ENCODE results near the gene ANAPC15. TPM values are rescaled to one million over a fixed set of nuclear protein-coding genes. Genes with fewer than 3 reads are reported as not detected.

The ANAPC15 gene
- polyA plus RNA-seq, 3 donors: 92.6 to 112 (median 94.8) TPM

GRCh38 chr11:72070491-72070890 is 42.0 kb downstream of the ANAPC15 start:
- peaks cover 91% of the 10 kb centered on the region for H3K79me2 ChIP-seq (ENCODE audit: insufficient read depth, low read length)
- peaks cover 66% of the 10 kb centered on the region for H3K4me1 Mint-ChIP-seq
- H3K4me2 ChIP-seq (replicated peaks; ENCODE audit: extremely low read depth, low read length, poor library complexity, severe bottlenecking): peak overlapping the region; percentile 79

GRCh38 chr11:72069787-72070251 is 42.7 kb downstream of the ANAPC15 start:
- Mint-ChIP-seq H3K36me3 (peaks cover 13 to 22% of the 10 kb centered on the region in 2 donors), H3K27me3 (ENCODE audit: low read depth in 3 of 3) (no peaks in the 10 kb centered on the region), H3K27ac (peak overlapping the region; percentile 97 to 99 (median 99)), H3K4me3 (peak overlapping the region; percentile 56 to 92), H3K9me3 (no peaks in the 10 kb centered on the region), H3K4me1 (peaks cover 60% of the 10 kb centered on the region)
- H3K4me3 ChIP-seq (replicated peaks in 1 of 3; ENCODE audit: low read depth in 2 of 3, low read length in 3 of 3): peak overlapping the region; percentile 0 to 61 (median 40)
- intact Hi-C loops (cut with micrococcal nuclease): loop anchor here in 1 of 2 donors (2.0 to 5.0 kb wide), 2 partner anchors 21 to 38 kb away; no protein-coding TSS in a partner anchor
- H4K20me1 ChIP-seq (ENCODE audit: insufficient read depth, low read length): no peaks in the 10 kb centered on the region
- H3K4me1 ChIP-seq (ENCODE audit: control insufficient read depth in 1 of 2, insufficient read depth in 2 of 2, low read length in 2 of 2): peaks cover 50 to 64% of the 10 kb centered on the region in 2 donors
- H3K27ac ChIP-seq (ENCODE audit: low read depth in 1 of 2, low read length in 2 of 2): peak overlapping the region; percentile 88 to 96
- peaks cover 91% of the 10 kb centered on the region for H3K79me2 ChIP-seq (ENCODE audit: insufficient read depth, low read length)
- peak; percentile 92 to 97 (median 96) for DNase-seq
- no peaks in the 10 kb centered on the region for H3K9me3 ChIP-seq (replicated peaks in 1 of 2; ENCODE audit: control insufficient read depth in 1 of 2, insufficient read depth in 1 of 2, low read length in 2 of 2)
- no peak for TF ChIP-seq CTCF (IDR thresholded peaks at IDR 0.05)
- no peaks in the 10 kb centered on the region for H3K27me3 ChIP-seq (ENCODE audit: control insufficient read depth in 2 of 2, insufficient read depth in 2 of 2, low read length in 2 of 2)
- H3K4me2 ChIP-seq (replicated peaks; ENCODE audit: extremely low read depth, low read length, poor library complexity, severe bottlenecking): peak overlapping the region; percentile 79
- peaks cover 5 to 22% of the 10 kb centered on the region in 2 donors for H3K36me3 ChIP-seq (replicated peaks in 1 of 2; ENCODE audit: control insufficient read depth in 1 of 2, insufficient read depth in 2 of 2, low read length in 2 of 2)
- WGBS (ENCODE audit: insufficient coverage): 0% methylated on average over 2 of the region's 2 CpGs
- peak overlapping the region; percentile 65 for H2AFZ ChIP-seq (ENCODE audit: insufficient read depth, low read depth, low read length, poor library complexity, severe bottlenecking)
- H3K9ac ChIP-seq (ENCODE audit: insufficient read depth, low read length, poor library complexity, severe bottlenecking): peak overlapping the region; percentile 66

More at GRCh38 chr11:72070491-72070890, 42.0 kb downstream of the ANAPC15 start:
- TF ChIP-seq CTCF (IDR thresholded peaks at IDR 0.05): no peak
- no peaks in the 10 kb centered on the region for H3K27me3 ChIP-seq (ENCODE audit: control insufficient read depth in 2 of 2, insufficient read depth in 2 of 2, low read length in 2 of 2)
- peaks cover 5 to 20% of the 10 kb centered on the region in 2 donors for H3K36me3 ChIP-seq (replicated peaks in 1 of 2; ENCODE audit: control insufficient read depth in 1 of 2, insufficient read depth in 2 of 2, low read length in 2 of 2)
- H3K9ac ChIP-seq (ENCODE audit: insufficient read depth, low read length, poor library complexity, severe bottlenecking): peak overlapping the region; percentile 66
- no CpG with 5 or more reads among the region's 7 CpGs for WGBS (ENCODE audit: insufficient coverage)
- no peaks in the 10 kb centered on the region for H3K9me3 ChIP-seq (replicated peaks in 1 of 2; ENCODE audit: control insufficient read depth in 1 of 2, insufficient read depth in 1 of 2, low read length in 2 of 2)
- Mint-ChIP-seq H3K27ac (peak overlapping the region; percentile 97 to 99 (median 99)), H3K27me3 (ENCODE audit: low read depth in 3 of 3) (no peaks in the 10 kb centered on the region), H3K4me3 (peak overlapping the region; percentile 56 to 81), H3K36me3 (peaks cover 12 to 22% of the 10 kb centered on the region in 2 donors), H3K9me3 (no peaks in the 10 kb centered on the region)
- peak overlapping the region in 1 of 3 experiments; percentile 61 for H3K4me3 ChIP-seq (replicated peaks in 1 of 3; ENCODE audit: low read depth in 2 of 3, low read length in 3 of 3)
- H4K20me1 ChIP-seq (ENCODE audit: insufficient read depth, low read length): no peaks in the 10 kb centered on the region
- intact Hi-C loops (cut with micrococcal nuclease): loop anchor here in 1 of 2 donors (2.0 kb wide), 1 partner anchor 20 kb away; no protein-coding TSS in a partner anchor
- no peak for DNase-seq
- peak overlapping the region; percentile 65 for H2AFZ ChIP-seq (ENCODE audit: insufficient read depth, low read depth, low read length, poor library complexity, severe bottlenecking)
- H3K27ac ChIP-seq (ENCODE audit: low read depth in 1 of 2, low read length in 2 of 2): peak overlapping the region; percentile 88 to 96
- H3K4me1 ChIP-seq (ENCODE audit: control insufficient read depth in 1 of 2, insufficient read depth in 2 of 2, low read length in 2 of 2): peaks cover 56 to 70% of the 10 kb centered on the region in 2 donors
